Glutamatergic neuron (in vitro differentiated cells): ENCODE data around the gene RHBDF2. TPM values are rescaled to one million over a fixed set of nuclear protein-coding genes. Genes with fewer than 3 reads are reported as not detected.
"Not testable (repeated sequence)": the region's sequence is repeated elsewhere in the genome, so short reads cannot be mapped to it uniquely, and the experiment has no call there.

Source experiments
- DNase-seq: peaks from one replicate; pipeline ENCODE4 v3.0.0; 2022
- H3K27ac Mint-ChIP-seq: one replicate; pipeline ENCODE4 v1.8.0; 2020; ENCODE audit warnings: mild to moderate bottlenecking, mixed read lengths, inconsistent platforms; ENCODE audit not compliant: unreplicated experiment
- H3K27me3 Mint-ChIP-seq: one replicate; pipeline ENCODE4 v1.8.0; 2020; ENCODE audit warnings: mild to moderate bottlenecking, moderate library complexity, mixed read lengths, inconsistent platforms; ENCODE audit not compliant: unreplicated experiment
- H3K36me3 Mint-ChIP-seq: one replicate; pipeline ENCODE4 v1.8.0; 2020; ENCODE audit warnings: mild to moderate bottlenecking, mixed read lengths, inconsistent platforms; ENCODE audit not compliant: unreplicated experiment
- H3K4me1 Mint-ChIP-seq: one replicate; pipeline ENCODE4 v1.8.0; 2020; ENCODE audit warnings: mild to moderate bottlenecking, low read depth, mixed read lengths, inconsistent platforms; ENCODE audit not compliant: unreplicated experiment
- H3K4me3 Mint-ChIP-seq: one replicate; pipeline ENCODE4 v1.8.0; 2020; ENCODE audit warnings: mild to moderate bottlenecking, mixed read lengths, inconsistent platforms; ENCODE audit not compliant: unreplicated experiment
- H3K9me3 Mint-ChIP-seq: one replicate; pipeline ENCODE4 v1.8.0; 2020; ENCODE audit warnings: mild to moderate bottlenecking, moderate library complexity, mixed read lengths, inconsistent platforms; ENCODE audit not compliant: unreplicated experiment
- total RNA-seq: library from RNA; stranded (reverse); fragmentation: NEBNext Ultra II Directional; extraction: Animal tissue kit (Norgen Biotek cat#: 25700); gene quantifications from one replicate; pipeline ENCODE4 v1.2.1, GENCODE V29; 2021; ENCODE audit not compliant: unreplicated experiment
- TF ChIP-seq, protein P1 (sequence below): fragments of 200-600 bp; sonication (generic); IDR thresholded peaks from one replicate; pipeline ENCODE4 v1.5.0; 2021; ENCODE audit not compliant: partially characterized antibody, unreplicated experiment

The RHBDF2 gene
- total RNA-seq, 1 donor from 2014 or later, result 1.9 TPM

GRCh38 chr17:76510831-76511244 is 9.6 kb upstream of the RHBDF2 start:
- H3K36me3 Mint-ChIP-seq, result no peaks in the 10 kb centered on the region
- TF ChIP-seq, protein P1, sequence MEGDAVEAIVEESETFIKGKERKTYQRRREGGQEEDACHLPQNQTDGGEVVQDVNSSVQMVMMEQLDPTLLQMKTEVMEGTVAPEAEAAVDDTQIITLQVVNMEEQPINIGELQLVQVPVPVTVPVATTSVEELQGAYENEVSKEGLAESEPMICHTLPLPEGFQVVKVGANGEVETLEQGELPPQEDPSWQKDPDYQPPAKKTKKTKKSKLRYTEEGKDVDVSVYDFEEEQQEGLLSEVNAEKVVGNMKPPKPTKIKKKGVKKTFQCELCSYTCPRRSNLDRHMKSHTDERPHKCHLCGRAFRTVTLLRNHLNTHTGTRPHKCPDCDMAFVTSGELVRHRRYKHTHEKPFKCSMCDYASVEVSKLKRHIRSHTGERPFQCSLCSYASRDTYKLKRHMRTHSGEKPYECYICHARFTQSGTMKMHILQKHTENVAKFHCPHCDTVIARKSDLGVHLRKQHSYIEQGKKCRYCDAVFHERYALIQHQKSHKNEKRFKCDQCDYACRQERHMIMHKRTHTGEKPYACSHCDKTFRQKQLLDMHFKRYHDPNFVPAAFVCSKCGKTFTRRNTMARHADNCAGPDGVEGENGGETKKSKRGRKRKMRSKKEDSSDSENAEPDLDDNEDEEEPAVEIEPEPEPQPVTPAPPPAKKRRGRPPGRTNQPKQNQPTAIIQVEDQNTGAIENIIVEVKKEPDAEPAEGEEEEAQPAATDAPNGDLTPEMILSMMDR, result no peak
- peaks cover 2% of the 10 kb centered on the region for H3K27me3 Mint-ChIP-seq
- no peaks in the 10 kb centered on the region for H3K4me1 Mint-ChIP-seq
- H3K4me3 Mint-ChIP-seq, result no peak overlapping the region
- no peak for DNase-seq
- H3K9me3 Mint-ChIP-seq, result peaks cover 3% of the 10 kb centered on the region
- no peak overlapping the region for H3K27ac Mint-ChIP-seq

GRCh38 chr17:76508472-76509063 is 7.3 kb upstream of the RHBDF2 start:
- H3K36me3 Mint-ChIP-seq, H3K4me1 Mint-ChIP-seq, H3K27me3 Mint-ChIP-seq, H3K4me3 Mint-ChIP-seq, H3K27ac Mint-ChIP-seq, H3K9me3 Mint-ChIP-seq, DNase-seq: not testable (repeated sequence)

DNA sequence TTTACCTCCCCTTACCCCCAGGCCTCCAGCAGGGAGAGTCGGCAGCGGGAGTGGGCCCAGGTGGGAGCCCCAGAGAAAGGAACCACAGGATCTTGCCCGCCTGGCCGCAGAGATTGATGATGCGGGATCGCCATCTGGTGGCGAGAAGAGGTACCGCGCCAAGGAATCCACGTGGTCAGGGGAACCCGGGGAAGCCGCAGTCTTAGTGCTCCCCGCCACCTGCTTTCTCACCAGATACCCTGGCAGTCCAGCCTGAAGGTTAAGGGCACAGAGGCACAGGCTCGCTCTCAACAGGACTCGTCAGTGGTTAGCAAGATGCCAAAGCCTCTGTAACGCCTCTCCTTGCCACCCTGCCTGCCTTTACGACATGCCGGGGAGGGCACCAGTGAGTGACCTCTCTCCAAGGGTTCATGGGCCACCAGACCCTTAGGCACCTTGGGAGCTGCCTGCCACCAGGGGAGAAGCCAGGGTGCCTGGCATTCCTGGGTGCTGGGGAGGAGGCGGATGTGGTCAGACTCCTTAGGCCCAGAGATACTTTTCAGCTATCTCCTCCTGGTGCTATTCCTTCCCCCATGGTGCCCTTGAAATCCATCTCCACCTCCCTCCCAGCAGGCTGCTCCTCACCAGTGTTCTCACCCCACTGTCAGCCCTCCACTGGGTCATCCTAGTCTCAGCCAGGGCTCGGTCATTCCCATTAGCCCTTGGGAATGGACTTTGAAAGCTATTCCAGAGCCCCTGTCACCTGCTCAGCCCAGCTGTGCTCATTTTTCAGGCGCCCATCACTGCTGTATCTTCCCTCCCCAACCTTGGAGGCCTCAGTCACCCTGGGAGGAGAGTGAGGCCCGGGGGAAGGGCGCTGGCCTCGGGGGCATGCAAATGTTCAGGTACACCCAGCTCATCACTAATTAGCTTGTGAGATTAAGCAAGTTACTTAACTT is 5.5 kb upstream of the RHBDF2 start:
- peaks cover 3% of the 10 kb centered on the region for H3K27me3 Mint-ChIP-seq
- no peak overlapping the region for H3K27ac Mint-ChIP-seq

GRCh38 chr17:76504117-76504516 is 2.9 kb upstream of the RHBDF2 start:
- Mint-ChIP-seq H3K27ac (no peak overlapping the region), H3K4me1 (peaks cover 2% of the 10 kb centered on the region), H3K9me3 (peaks cover 4% of the 10 kb centered on the region), H3K4me3 (no peak overlapping the region), H3K36me3 (no peaks in the 10 kb centered on the region), H3K27me3 (peaks cover 9% of the 10 kb centered on the region)
- TF ChIP-seq, protein P1, result no peak
- DNase-seq, result no peak

More for the DNA sequence above, 5.5 kb upstream of the RHBDF2 start:
- no peaks in the 10 kb centered on the region for H3K4me1 Mint-ChIP-seq
- no peaks in the 10 kb centered on the region for H3K36me3 Mint-ChIP-seq
- no peak overlapping the region for H3K4me3 Mint-ChIP-seq
- peak; percentile 88 for DNase-seq
- TF ChIP-seq, protein P1, result peak; percentile 96
- H3K9me3 Mint-ChIP-seq, result peaks cover 2% of the 10 kb centered on the region

DNA sequence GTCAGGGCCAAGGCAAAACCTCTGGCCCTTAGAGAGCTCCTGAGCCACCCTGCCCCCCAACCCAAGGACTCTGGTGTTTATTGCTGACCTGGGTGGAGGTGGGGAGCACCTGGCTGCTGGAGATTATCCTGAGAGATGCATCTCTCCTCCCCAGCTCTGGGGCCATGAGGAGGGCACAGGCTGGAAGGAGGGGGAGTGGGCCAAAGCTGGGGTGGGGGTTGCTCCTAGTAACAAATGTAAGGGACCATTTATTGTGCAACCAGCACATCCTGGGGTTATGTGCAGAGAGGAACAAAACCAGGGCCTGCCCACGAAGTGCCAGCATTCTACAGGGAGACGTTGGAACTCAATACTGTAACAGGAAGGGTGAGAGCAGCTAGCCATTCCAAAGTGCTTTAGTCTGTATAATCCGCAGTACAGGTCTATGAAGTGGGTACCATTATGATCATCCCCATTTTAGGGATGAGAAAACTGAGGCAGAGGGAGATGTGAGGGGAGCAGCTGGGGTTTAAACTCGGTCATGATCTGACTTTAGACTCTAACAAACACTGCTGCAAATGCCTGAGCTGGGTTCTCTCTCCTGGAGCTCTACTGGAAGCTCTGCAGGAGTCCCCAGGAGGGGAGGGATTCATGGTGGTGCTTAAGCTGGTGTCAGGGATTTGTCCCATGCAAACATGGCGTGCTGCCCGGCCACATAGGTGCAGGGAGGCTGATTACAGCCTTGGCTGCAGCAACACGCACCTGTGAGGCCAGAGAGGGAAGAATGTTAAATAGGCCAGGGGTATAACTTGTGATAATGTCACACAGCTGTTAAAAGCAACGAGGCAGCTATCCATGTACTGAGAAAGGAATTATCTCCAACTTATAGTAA is 1.4 kb upstream of the RHBDF2 start:
- H3K27ac Mint-ChIP-seq, result no peak overlapping the region
- no peak overlapping the region for H3K4me3 Mint-ChIP-seq
- H3K27me3 Mint-ChIP-seq, result peaks cover 12% of the 10 kb centered on the region
- TF ChIP-seq, protein P1, result no peak
- H3K36me3 Mint-ChIP-seq, result no peaks in the 10 kb centered on the region
- H3K4me1 Mint-ChIP-seq, result peaks cover 16% of the 10 kb centered on the region
- DNase-seq, result no peak
- peaks cover 7% of the 10 kb centered on the region for H3K9me3 Mint-ChIP-seq
